Epithelial cell of proximal tubule (primary cell): ENCODE data around the gene WNT9B. TPM values are rescaled to one million over a fixed set of nuclear protein-coding genes. Genes with fewer than 3 reads are reported as not detected.

Source experiments
- DNase-seq: peaks from one replicate; pipeline ENCODE4 v3.0.0-alpha.2; 2011; ENCODE audit warnings: low read depth
- H3K4me3 ChIP-seq: 2 replicates; pipeline ENCODE4 v1.5.1; 2011; ENCODE audit warnings: low read depth, mild to moderate bottlenecking, low read length
- total RNA-seq: library from RNA; depleted of rRNA; stranded (reverse); fragments of >200 nt; gene quantifications from 2 replicates; pipeline ENCODE4 v1.2.3, GENCODE V29; 2015
- TF ChIP-seq, protein P1 (sequence below): conservative IDR thresholded peaks from 2 replicates; pipeline ENCODE4 v1.5.1; 2012; ENCODE audit warnings: low read depth, mild to moderate bottlenecking, low read length

WNT9B gene
- total RNA-seq, 1 donor from 2014 or later = not detected

DNA sequence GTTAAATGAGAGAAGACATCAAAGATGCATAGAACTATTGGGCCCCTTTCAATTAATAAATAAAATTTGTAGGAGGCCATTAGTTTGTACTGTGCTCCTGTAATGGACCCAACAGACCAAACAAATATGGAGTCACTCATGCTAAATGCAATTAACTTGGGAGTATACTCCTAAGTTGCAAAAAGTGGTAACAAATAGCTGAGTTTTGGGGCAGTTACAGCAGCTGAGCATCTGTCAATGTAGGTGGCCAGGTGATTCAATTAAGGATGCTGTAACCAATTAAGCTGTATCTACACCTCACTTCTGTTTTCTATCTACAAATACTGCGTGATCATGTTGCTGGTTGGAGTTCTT is 34.9 kb downstream of the WNT9B start:
- H3K4me3 ChIP-seq = no peak overlapping the region
- TF ChIP-seq, protein P1, sequence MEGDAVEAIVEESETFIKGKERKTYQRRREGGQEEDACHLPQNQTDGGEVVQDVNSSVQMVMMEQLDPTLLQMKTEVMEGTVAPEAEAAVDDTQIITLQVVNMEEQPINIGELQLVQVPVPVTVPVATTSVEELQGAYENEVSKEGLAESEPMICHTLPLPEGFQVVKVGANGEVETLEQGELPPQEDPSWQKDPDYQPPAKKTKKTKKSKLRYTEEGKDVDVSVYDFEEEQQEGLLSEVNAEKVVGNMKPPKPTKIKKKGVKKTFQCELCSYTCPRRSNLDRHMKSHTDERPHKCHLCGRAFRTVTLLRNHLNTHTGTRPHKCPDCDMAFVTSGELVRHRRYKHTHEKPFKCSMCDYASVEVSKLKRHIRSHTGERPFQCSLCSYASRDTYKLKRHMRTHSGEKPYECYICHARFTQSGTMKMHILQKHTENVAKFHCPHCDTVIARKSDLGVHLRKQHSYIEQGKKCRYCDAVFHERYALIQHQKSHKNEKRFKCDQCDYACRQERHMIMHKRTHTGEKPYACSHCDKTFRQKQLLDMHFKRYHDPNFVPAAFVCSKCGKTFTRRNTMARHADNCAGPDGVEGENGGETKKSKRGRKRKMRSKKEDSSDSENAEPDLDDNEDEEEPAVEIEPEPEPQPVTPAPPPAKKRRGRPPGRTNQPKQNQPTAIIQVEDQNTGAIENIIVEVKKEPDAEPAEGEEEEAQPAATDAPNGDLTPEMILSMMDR = no peak
- no peak for DNase-seq

GRCh38 chr17:46887717-46888116 is 36.3 kb downstream of the WNT9B start:
- TF ChIP-seq, protein P1 = no peak
- H3K4me3 ChIP-seq = no peak overlapping the region
- no peak for DNase-seq

- TF ChIP-seq, protein P1 = no peak
- no peak for DNase-seq
- no peak overlapping the region for H3K4me3 ChIP-seq
These were observed 37.3 kb downstream of the WNT9B start for GRCh38 chr17:46888727-46889126.

- no peak for DNase-seq
- no peak overlapping the region for H3K4me3 ChIP-seq
- TF ChIP-seq, protein P1 = no peak
These were observed 38.1 kb downstream of the WNT9B start for GRCh38 chr17:46889519-46889918.

- no peak overlapping the region for H3K4me3 ChIP-seq
- no peak for DNase-seq
- TF ChIP-seq, protein P1 = no peak
These were observed 38.7 kb downstream of the WNT9B start for GRCh38 chr17:46889992-46890564.

DNA sequence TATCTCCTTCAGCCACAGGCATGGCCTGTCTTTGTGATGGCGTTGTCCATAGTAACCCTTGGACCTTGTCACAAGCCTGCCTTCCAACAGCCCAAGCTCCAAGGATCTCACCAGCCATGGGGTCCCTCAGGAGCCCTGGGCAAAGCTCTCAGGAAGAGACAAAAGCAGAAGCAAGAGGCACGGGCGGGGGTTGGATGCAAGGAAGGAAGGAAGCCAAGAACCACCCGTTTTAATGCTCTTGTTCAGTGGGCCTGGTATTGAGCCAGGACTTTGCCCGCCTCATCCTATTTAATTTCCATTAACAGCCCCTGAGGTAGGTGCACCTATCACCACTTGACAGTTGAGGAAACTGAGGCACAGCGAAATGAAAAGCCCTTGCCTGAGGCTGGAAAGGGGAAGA is 39.3 kb downstream of the WNT9B start:
- TF ChIP-seq, protein P1 = no peak
- DNase-seq = no peak
- H3K4me3 ChIP-seq = no peak overlapping the region

GRCh38 chr17:46892192-46892703 is 40.9 kb downstream of the WNT9B start:
- no peak for DNase-seq
- TF ChIP-seq, protein P1 = no peak
- no peak overlapping the region for H3K4me3 ChIP-seq
